Stimulated activated CD8-positive, alpha-beta memory T cell treated with anti-CD3 and anti-CD28 coated beads, Interleukin-15, amount 100 ng/mL, for 1 hour (primary cell): Measurements from ENCODE around the gene GNA12.

Experiments
- DNase-seq: peaks from one replicate; pipeline ENCODE4 v3.0.0-alpha.2; 2020; ENCODE audit warnings: low read depth

GNA12 gene

DNA sequence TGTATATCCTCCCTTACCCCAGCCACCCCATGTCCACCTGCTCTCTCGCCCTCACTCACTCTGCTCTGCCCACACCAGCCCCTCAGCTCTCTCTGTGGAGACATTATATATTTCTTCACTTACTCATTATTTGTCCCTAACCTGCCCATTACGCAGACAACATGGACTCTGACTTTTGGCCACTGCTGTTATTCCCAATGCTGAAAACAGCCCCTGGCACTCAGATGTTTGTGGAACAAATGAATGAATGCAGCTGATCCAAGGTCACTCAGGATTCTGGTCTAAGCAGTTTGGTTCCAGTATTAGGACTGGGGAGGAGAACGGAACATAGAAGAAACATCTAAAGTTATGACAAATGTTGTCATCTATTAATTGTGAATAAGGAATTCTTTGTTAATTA is 26.7 kb downstream of the GNA12 start:
- DNase-seq: no peak

DNA sequence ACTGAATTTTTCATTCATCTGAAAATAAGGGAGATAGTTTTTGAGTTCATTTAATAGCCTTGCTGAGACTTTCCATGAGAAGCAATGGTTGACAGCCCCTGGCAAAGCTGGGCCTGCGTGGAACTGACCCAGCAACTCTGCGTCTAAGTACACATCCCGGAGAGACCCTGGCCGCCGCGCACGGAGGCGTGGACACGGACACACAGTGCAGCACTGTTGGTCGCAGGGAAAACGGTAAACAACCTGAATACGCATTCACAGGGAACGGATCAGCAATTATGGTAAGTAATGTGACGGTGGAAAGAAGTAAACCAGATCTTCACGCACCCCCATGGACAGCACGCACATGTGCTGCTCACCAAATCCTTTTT is 28.2 kb downstream of the GNA12 start:
- no peak for DNase-seq

GRCh38 chr7:2814946-2815874 is 28.9 kb downstream of the GNA12 start:
- no peak for DNase-seq

- DNase-seq: no peak
Observed at GRCh38 chr7:2814186-2814945, 29.7 kb downstream of the GNA12 start.

- DNase-seq: no peak
Observed at GRCh38 chr7:2813350-2814185, 30.5 kb downstream of the GNA12 start.

GRCh38 chr7:2812831-2813230 is 31.3 kb downstream of the GNA12 start:
- DNase-seq: no peak

GRCh38 chr7:2812114-2812487 is 32.0 kb downstream of the GNA12 start:
- no peak for DNase-seq

DNA sequence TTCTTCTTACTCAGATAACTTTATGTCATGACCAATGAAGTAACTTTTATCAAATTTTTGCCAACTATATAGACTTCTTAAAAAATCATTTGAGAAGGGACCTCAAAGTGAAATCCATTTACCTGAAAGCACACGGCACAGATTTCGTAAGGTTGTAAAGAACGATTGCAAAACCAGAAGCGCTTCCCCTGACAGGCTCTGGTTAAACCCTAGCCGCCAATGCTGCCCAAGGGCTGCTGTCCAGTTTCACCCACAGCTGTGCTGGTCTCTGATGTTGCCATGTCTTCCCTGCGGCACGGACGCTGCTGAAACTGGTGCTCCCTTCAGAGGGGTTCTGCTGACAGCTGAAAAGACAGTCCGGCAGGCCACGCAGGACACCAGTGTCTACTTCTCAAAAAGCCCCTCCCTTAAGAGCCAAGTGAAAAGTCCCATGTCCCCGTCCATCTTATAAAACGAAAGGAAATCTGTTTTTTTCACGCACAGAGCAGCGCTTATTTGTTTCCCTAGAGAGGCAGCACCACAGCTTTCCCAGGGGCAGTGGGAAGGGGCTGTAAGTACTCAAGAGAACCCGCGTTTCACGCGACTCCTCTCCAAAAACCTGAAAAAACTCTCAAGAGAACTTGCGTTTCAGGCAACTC is 32.5 kb downstream of the GNA12 start:
- DNase-seq: no peak

DNA sequence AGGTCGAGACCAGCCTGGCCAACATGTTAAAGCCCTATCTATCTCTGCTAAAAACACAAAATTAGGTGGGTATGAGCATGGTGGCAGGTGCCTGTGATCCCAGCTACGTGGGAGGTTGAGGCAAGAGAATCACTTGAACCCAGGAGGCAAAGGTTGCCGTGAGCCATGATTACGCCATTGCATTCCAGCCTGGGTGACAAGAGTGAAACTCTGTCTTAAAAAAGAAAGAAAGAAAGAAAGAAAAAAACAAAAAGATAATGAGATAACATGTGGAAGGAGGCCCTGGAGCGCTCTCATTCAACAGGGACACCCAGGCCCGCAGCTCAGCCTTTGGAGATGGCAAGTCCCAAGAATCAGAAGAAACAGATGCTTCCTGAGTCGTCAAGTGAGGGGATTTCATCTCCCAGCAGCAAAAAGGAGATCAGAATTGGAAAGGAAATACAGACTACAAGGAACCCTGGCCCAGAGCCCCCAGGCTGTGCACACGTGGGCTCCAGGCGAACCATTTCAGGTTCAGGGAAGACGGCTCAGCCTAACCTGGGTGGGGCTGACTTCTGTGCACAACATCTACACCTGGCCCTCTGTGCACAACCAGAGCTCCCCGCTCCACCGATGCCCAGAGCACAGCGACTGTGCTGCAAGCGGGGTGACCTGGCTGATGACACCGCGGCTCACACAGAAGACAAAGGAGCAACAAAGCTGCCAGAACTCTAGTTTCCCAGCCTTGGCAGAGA is 33.3 kb downstream of the GNA12 start:
- no peak for DNase-seq

DNA sequence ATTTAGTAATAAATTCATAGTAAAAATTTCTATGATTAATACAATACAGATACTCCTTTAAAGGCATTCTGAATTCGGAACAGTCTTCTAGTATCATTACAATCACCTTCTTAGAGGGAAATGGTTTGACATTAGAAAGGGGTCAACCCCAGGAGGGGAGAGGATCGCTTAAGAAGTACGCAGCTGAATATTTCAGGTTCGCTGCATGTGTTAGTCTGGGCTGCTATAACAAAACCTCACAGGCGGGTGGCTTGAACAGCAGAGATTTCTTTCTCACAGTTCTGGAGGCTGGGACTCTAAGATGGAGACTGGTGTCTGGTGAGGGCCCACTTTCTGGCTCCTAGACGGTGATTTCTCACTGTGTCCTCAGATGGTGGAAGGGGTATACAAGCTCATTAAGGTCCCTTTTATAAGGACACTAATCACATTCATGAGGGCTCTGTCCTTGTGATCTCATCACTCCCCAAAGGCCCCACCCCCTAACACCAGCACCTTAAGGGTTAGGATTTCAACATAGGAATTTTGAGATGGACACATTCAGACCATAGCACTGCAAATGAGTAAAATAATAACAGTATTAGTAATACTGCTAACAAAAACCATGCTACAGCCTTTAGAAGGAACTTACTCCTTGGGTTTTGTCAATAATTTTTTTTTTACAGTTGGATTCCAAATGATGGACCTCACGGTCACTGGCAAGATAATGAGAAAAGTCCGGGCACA is 34.0 kb downstream of the GNA12 start:
- DNase-seq: no peak

DNA sequence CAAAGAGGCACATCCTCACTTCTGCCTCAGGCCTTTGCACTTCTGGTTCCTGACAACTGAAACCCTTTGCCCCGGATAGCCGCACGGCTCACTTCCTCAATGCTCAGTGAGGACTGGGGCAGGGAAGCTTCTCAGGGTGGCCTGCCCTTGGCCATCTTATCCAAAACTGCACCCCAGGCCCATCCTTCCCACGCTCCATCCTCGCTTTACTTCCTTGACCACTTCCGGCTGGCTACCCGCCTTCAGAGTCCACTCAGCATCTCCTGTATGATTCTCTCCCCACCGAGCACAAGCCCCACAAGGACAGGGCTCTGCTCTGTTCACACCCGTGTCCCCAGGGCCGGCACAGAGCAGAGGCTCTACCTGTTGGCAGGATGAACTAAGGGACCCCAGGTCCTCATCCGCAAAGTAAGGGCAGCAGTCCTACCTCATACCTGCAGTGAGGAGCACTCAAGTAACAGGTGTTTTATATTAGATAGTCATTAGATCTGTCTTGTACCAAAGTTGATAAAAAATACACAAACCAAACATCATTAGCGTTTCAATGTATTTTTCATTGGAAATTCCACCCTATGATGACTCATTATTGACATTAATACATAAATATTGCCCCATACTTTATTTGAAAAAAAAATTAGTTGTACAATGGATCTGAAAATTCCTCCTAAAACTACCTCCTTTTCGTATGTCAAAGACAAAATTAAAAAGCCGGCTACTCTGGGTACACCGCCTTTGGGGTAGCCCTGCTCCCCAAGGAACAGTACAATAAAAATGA is 35.0 kb downstream of the GNA12 start:
- no peak for DNase-seq

DNA sequence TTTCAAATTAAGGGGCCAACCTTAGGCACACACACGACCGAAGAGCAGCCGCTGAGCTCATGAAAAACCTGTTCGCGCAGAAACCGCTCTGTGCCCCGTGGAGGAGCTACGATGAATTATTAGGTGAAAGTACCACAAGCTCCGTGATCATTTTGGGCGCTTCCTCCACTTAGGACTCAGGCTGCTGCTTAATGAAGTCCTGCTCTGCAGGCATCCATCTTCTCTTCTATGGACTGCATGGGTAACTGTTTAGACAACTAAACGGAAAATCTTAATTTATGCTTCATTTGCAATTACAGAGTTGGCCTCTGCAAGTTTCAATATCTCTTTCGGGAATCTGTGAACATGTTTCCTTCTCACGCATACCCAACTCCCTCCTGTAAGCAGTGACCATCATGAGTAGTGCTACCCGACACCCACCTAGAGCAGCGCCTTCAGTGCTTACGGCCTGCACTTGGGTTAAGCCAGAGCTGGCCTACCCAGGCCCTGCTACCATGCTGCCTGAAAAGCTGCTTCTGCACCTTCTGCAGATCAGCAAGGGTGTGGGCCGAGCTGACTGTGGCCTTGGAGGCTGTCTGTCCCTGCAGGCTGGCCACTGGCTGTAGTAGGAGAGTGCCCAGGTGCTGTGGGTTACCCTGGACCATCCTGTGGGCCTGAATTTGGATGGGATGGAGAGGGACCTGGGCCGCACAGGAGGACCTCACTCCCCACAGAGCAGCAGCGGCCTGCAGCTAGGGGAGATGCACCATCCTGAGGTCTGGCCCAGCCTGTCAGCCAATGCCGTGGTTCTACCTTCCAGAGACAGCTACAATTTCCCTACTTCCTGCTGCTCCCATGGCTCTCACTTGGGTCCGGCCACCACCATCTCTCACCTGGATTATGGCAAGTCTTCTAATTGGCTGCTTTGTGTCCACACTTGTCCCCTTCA is 36.0 kb downstream of the GNA12 start:
- no peak for DNase-seq

GRCh38 chr7:2807460-2807844 is 36.7 kb downstream of the GNA12 start:
- DNase-seq: no peak

GRCh38 chr7:2806571-2806970 is 37.5 kb downstream of the GNA12 start:
- no peak for DNase-seq

GRCh38 chr7:2805213-2805944 is 38.7 kb downstream of the GNA12 start:
- no peak for DNase-seq

GRCh38 chr7:2804227-2804763 is 39.8 kb downstream of the GNA12 start:
- DNase-seq: no peak

DNA sequence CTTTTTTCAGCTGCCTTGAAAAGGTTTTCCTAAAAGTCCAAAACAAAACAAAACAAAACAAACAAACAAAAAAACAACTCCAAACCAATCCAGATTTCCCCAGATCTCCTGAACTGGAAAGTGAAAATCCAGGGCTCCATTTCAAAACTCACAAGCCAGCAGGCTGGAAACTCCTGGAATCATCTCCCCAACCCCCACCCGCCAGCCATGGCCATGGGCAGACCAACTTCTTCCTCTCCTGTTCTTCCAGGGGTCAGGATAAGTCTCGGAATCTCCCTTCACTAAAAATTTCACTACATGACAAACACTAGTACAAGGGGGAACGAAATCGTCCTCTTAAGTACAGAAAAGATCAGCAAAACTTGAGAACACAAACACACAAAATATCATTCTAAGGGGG is 40.4 kb downstream of the GNA12 start:
- DNase-seq: no peak

GRCh38 chr7:2803342-2803692 is 40.8 kb downstream of the GNA12 start:
- no peak for DNase-seq
